SK-N-SH (cell line): ENCODE results near the gene NFKBIE. TPM values are rescaled to one million over a fixed set of nuclear protein-coding genes. Genes with fewer than 3 reads are reported as not detected.
A peak's percentile ranks its signal among the peaks of the same experiment; 100 is the strongest.

Experiments used
- CTCF ChIA-PET: fragments of 300-600, 350-600 bp; formaldehyde crosslinking; extraction: SDS; loops from one replicate; lab custom pipeline; 2021; lab: Yijun Ruan, JAX
- POLR2A ChIA-PET: fragments of 350-600 bp; sonication (Branson Sonifier 250); formaldehyde crosslinking; extraction: SDS; loops from one replicate; lab custom pipeline; 2020; ENCODE audit warnings: antibody characterized with exemption, inconsistent platforms; lab: Yijun Ruan, JAX
- DNase-seq: peaks from one replicate; pipeline ENCODE4 v3.0.0; 2012
- H2AFZ ChIP-seq: fragments of 200-600 bp; sonication (generic); 2 replicates; pipeline ENCODE4 v1.8.1; 2016; ENCODE audit warnings: antibody characterized with exemption, mild to moderate bottlenecking, low read depth
- H3F3A ChIP-seq: fragments of 200-600 bp; sonication (generic); replicated peaks from 2 replicates; pipeline ENCODE3; 2016; ENCODE audit warnings: antibody characterized with exemption, mild to moderate bottlenecking; ENCODE audit not compliant: insufficient read depth
- H3K27ac ChIP-seq, 2 experiments: fragments of 200-500 bp in 1 of 2; fragments of 200-600 bp in 1 of 2; sonication (Bioruptor generic) in 1 of 2; sonication (generic), shearing (Covaris generic) in 1 of 2; 2 replicates each; pipeline versions ENCODE4 v1.5.1 to v1.6.1; 2014 to 2016; ENCODE audit warnings: low read depth in 2 of 2, inconsistent platforms in 1 of 2, low read length in 1 of 2, mild to moderate bottlenecking in 1 of 2, mixed read lengths in 1 of 2
- H3K27me3 ChIP-seq: fragments of 200-600 bp; sonication (generic), shearing (Covaris generic); 2 replicates; pipeline ENCODE4 v1.6.1; 2016; ENCODE audit warnings: mixed run types; ENCODE audit not compliant: insufficient read depth
- H3K36me3 ChIP-seq, 2 experiments: fragments of 200-500 bp in 1 of 2; fragments of 200-600 bp in 1 of 2; sonication (Bioruptor generic) in 1 of 2; sonication (generic) in 1 of 2; replicated peaks in 1 of 2; 2 replicates each; pipeline versions ENCODE3 to v1.5.1; 2014 to 2016; ENCODE audit warnings: low read length in 1 of 2, mild to moderate bottlenecking in 1 of 2; ENCODE audit not compliant: insufficient read depth in 2 of 2, control insufficient read depth in 1 of 2
- H3K4me1 ChIP-seq, 2 experiments: fragments of 200-500 bp in 1 of 2; fragments of 200-600 bp in 1 of 2; sonication (Bioruptor generic) in 1 of 2; sonication (generic), shearing (Covaris generic) in 1 of 2; 2 replicates each; pipeline versions ENCODE4 v1.5.1 to v1.6.1; 2014 to 2016; ENCODE audit warnings: low read depth in 1 of 2, low read length in 1 of 2, mixed run types in 1 of 2; ENCODE audit not compliant: insufficient read depth in 2 of 2, control insufficient read depth in 1 of 2
- H3K4me2 ChIP-seq: fragments of 200-600 bp; sonication (generic), shearing (Covaris generic); 2 replicates; pipeline ENCODE4 v1.6.1; 2017; ENCODE audit warnings: mixed run types
- H3K4me3 ChIP-seq, 2 experiments: fragments of 200-500 bp in 1 of 2; fragments of 200-600 bp in 1 of 2; sonication (Bioruptor generic) in 1 of 2; sonication (generic), shearing (Covaris generic) in 1 of 2; 2 replicates each; pipeline versions ENCODE4 v1.5.1 to v1.8.1; 2014 to 2016; ENCODE audit warnings: low read depth in 2 of 2, inconsistent platforms in 1 of 2, low read length in 1 of 2, mild to moderate bottlenecking in 1 of 2, mixed read lengths in 1 of 2, moderate library complexity in 1 of 2
- H3K79me2 ChIP-seq: fragments of 200-600 bp; sonication (generic); 2 replicates; pipeline ENCODE4 v1.8.1; 2017; ENCODE audit warnings: mild to moderate bottlenecking; ENCODE audit not compliant: insufficient read depth
- H3K9ac ChIP-seq: fragments of 200-600 bp; sonication (generic); 2 replicates; pipeline ENCODE4 v1.6.1; 2017; ENCODE audit warnings: mixed run types
- H3K9me2 ChIP-seq: fragments of 200-600 bp; sonication (generic); 2 replicates; pipeline ENCODE4 v1.6.1; 2017; ENCODE audit warnings: mixed run types
- H3K9me3 ChIP-seq: fragments of 200-600 bp; sonication (generic); 2 replicates; pipeline ENCODE4 v1.6.1; 2017; ENCODE audit warnings: mixed run types, mild to moderate bottlenecking, moderate library complexity
- H4K20me1 ChIP-seq: fragments of 200-600 bp; sonication (generic); 2 replicates; pipeline ENCODE4 v1.6.1; 2017; ENCODE audit warnings: mild to moderate bottlenecking, mixed run types; ENCODE audit not compliant: insufficient read depth
- CTCF ChIP-seq: fragments of 200-600 bp; sonication (generic); IDR thresholded peaks from 2 replicates; pipeline ENCODE4 v1.6.1; 2017; ENCODE audit warnings: antibody characterized with exemption, mild to moderate bottlenecking, moderate library complexity
- EP300 ChIP-seq, 2 experiments: IDR thresholded peaks; 2 replicates each; pipeline versions ENCODE4 v1.4.0 to v1.6.1; 2012; ENCODE audit warnings: borderline replicate concordance in 1 of 2, low read depth in 1 of 2, low read length in 1 of 2
- EZH2phosphoT487 ChIP-seq: fragments of 200-600 bp; sonication (generic); IDR thresholded peaks from 2 replicates; pipeline ENCODE4 v1.6.1; 2017; ENCODE audit warnings: low read depth, mixed run types, mild to moderate bottlenecking, antibody characterized with exemption, moderate library complexity, borderline replicate concordance
- FOSL2 ChIP-seq: IDR thresholded peaks from 2 replicates; pipeline ENCODE4 v1.4.0; 2012; ENCODE audit warnings: low read depth, mild to moderate bottlenecking, moderate library complexity, borderline replicate concordance
- GATA2 ChIP-seq: sonication (generic); formaldehyde crosslinking; IDR thresholded peaks from 2 replicates; pipeline ENCODE4 v1.5.0; 2020; ENCODE audit warnings: mild to moderate bottlenecking, missing genetic modification reagents
- JUND ChIP-seq: IDR thresholded peaks from 2 replicates; pipeline ENCODE4 v1.4.0; 2012
- MEF2A ChIP-seq: IDR thresholded peaks from 2 replicates; pipeline ENCODE4 v1.4.0; 2012; ENCODE audit warnings: low read depth, borderline replicate concordance
- NRF1 ChIP-seq: IDR thresholded peaks from 2 replicates; pipeline ENCODE4 v1.6.1; 2012; ENCODE audit warnings: low read depth, mild to moderate bottlenecking, low read length
- PBX3 ChIP-seq: IDR thresholded peaks from 2 replicates; pipeline ENCODE4; 2012
- RAD21 ChIP-seq: IDR thresholded peaks from 2 replicates; pipeline ENCODE4 v1.6.1; 2012; ENCODE audit warnings: mild to moderate bottlenecking, low read length
- REST ChIP-seq: IDR thresholded peaks from 2 replicates; pipeline ENCODE4 v1.6.1; 2012; ENCODE audit warnings: mild to moderate bottlenecking, low read depth, low read length, moderate library complexity
- RXRA ChIP-seq: IDR thresholded peaks from 2 replicates; pipeline ENCODE4 v1.4.0; 2012; ENCODE audit warnings: low read depth, mild to moderate bottlenecking, borderline replicate concordance
- SIN3A ChIP-seq: IDR thresholded peaks from 2 replicates; pipeline ENCODE4 v1.6.1; 2012; ENCODE audit warnings: low read depth, mild to moderate bottlenecking, low read length, moderate library complexity, borderline replicate concordance
- SMC3 ChIP-seq: IDR thresholded peaks from 2 replicates; pipeline ENCODE4 v1.6.1; 2012; ENCODE audit warnings: low read depth, low read length, improper control_type of control experiment
- TAF1 ChIP-seq: IDR thresholded peaks from 2 replicates; pipeline ENCODE4 v1.6.1; 2012; ENCODE audit warnings: low read depth, mild to moderate bottlenecking, low read length, moderate library complexity, borderline replicate concordance
- TCF12 ChIP-seq: IDR thresholded peaks from 2 replicates; pipeline ENCODE4 v1.4.0; 2012
- USF1 ChIP-seq: IDR thresholded peaks from 2 replicates; pipeline ENCODE4 v1.4.0; 2012; ENCODE audit warnings: low read depth, borderline replicate concordance
- USF2 ChIP-seq: fragments of 150-350 bp; IDR thresholded peaks from 2 replicates; pipeline ENCODE4 v1.6.1; 2017; ENCODE audit warnings: antibody characterized with exemption, low read length, low read depth, borderline replicate concordance
- ZBTB33 ChIP-seq: IDR thresholded peaks from 2 replicates; pipeline ENCODE4 v1.4.0; 2012; ENCODE audit warnings: low read depth, borderline replicate concordance
- WGBS: methylation state at CpG from one replicate; pipeline ENCODE4 v1.1.6; 2017; ENCODE audit warnings: low lambda C conversion rate; 5-methylcytosine and 5-hydroxymethylcytosine counted together
- polyA plus RNA-seq, 3 experiments: library from polyadenylated mRNA; depleted of rRNA; stranded (reverse); fragments of >200 nt; gene quantifications; 2 replicates each; pipeline ENCODE4 v1.2.3, GENCODE V29; 2012

NFKBIE gene
- polyA plus RNA-seq, 1 of the 3 experiments (the other 2 are of a cell fraction) = 5.8 TPM

- H3K9ac ChIP-seq = peak overlapping the region; percentile 77
- peak overlapping the region; percentile 84 to 90 for H3K27ac ChIP-seq
- POLR2A ChIA-PET = interaction anchor here (0.6 to 2.7 kb wide), 3 partner anchors 10 to 64 kb away, joined by 3 to 27 read pairs (median 4); partner anchors contain the start of gene HSP90AB1
- peaks cover 26 to 52% of the 10 kb centered on the region in 2 experiments for H3K4me1 ChIP-seq
- no peaks in the 10 kb centered on the region for H3K79me2 ChIP-seq
- WGBS = 38% methylated on average over 15 of the region's 22 CpGs
- H3K9me3 ChIP-seq = no peaks in the 10 kb centered on the region
- H4K20me1 ChIP-seq = no peaks in the 10 kb centered on the region
- DNase-seq = peak; percentile 86
- H3K36me3 ChIP-seq = peaks cover 0 to under 1% of the 10 kb centered on the region in 2 experiments
- CTCF ChIA-PET = interaction anchor here (0.6 to 8.5 kb wide), 32 partner anchors 8 to 184 kb away, joined by 3 to 224 read pairs (median 4); partner anchors contain the start of genes HSP90AB1, MYMX, SLC29A1 and SLC35B2
- H3F3A ChIP-seq = peaks cover 18% of the 10 kb centered on the region
- peak overlapping the region; percentile 81 for H3K4me2 ChIP-seq
- H3K27me3 ChIP-seq = no peaks in the 10 kb centered on the region
- H3K9me2 ChIP-seq = no peaks in the 10 kb centered on the region
- peak overlapping the region; percentile 49 for H2AFZ ChIP-seq
- peak overlapping the region; percentile 53 to 62 for H3K4me3 ChIP-seq
- TF ChIP-seq JUND (peak; percentile 79), SMC3 (no peak), EZH2phosphoT487 (no peak), FOSL2 (peak; percentile 95), NRF1 (no peak), USF1 (no peak), TAF1 (peak; percentile 56; the same call in 1 of the 2 replicates), PBX3 (peak; percentile 66), GATA2 (CRISPR knock-in tag) (no peak), SIN3A (peak; percentile 59; the same call in 1 of the 2 replicates), CTCF (no peak), RXRA (no peak; the same call in 1 of the 2 replicates), USF2 (no peak), EP300 (IDR thresholded peaks at IDR 0.05; ENCODE audit: borderline replicate concordance in 1 of 2, low read depth in 1 of 2, low read length in 1 of 2) (peak in 1 of 2 experiments; percentile 60; a peak in 1 of 4 replicates), ZBTB33 (peak; percentile 61; the same call in 1 of the 2 replicates), REST (peak; percentile 51; the same call in 1 of the 2 replicates), RAD21 (no peak), MEF2A (no peak), TCF12 (peak; percentile 87)
Observed at GRCh38 chr6:44237021-44237812, 28.1 kb downstream of the NFKBIE start.
